Neural cell (in vitro differentiated cells): ENCODE measurements around the gene ADGRL3.

ENCODE experiments used
- EP300 ChIP-seq: fragments of 450-650 bp; conservative IDR thresholded peaks from 2 replicates; pipeline ENCODE4 v1.6.1; 2014; ENCODE audit warnings: antibody characterized with exemption, mild to moderate bottlenecking, moderate library complexity; ENCODE audit not compliant: poor library complexity, severe bottlenecking
- POLR2AphosphoS5 ChIP-seq: IDR thresholded peaks from 2 replicates; pipeline ENCODE4 v1.6.1; 2012

- TF ChIP-seq EP300 (no peak), POLR2AphosphoS5 (no peak)
Observed at GRCh38 chr4:61661960-61662359, 461.8 kb downstream of the ADGRL3 start.
